Ovary (tissue), 3 donors: ENCODE results near the gene TYMP.

Source experiments
- CTCF ChIP-seq, 3 donors: fragments of 450-650 bp in 2 of 3; fragments of 200-600 bp in 1 of 3; IDR thresholded peaks; one replicate each; pipeline versions ENCODE4 v1.5.1 to v1.8.0; 2016 to 2022; ENCODE audit warnings: antibody characterized with exemption in 3 of 3, mild to moderate bottlenecking in 1 of 3
- POLR2A ChIP-seq: fragments of 450-650 bp; IDR thresholded peaks from one replicate; pipeline ENCODE4 v1.6.1; 2017; ENCODE audit warnings: antibody characterized with exemption, mild to moderate bottlenecking, moderate library complexity
- donor health status: DM: no; HTN: no; CAD: no.

GRCh38 chr22:50483106-50483505 is 46.7 kb downstream of the TYMP start:
- no peak for TF ChIP-seq CTCF (IDR thresholded peaks at IDR 0.05)
- TF ChIP-seq POLR2A = no peak
